T-helper 22 cell (primary cell): ENCODE measurements around the gene COL19A1.

Experiments
- DNase-seq: peaks from one replicate; pipeline ENCODE4 v3.0.0-alpha.2; 2020; ENCODE audit warnings: low read depth

The COL19A1 gene

GRCh38 chr6:70231311-70231710, 365.0 kb downstream of the COL19A1 start:
- DNase-seq = no peak

- DNase-seq = no peak
These were observed 368.3 kb downstream of the COL19A1 start for GRCh38 chr6:70234561-70235236.

- DNase-seq = no peak
These were observed 370.0 kb downstream of the COL19A1 start for GRCh38 chr6:70236343-70236742.

GRCh38 chr6:70241031-70241430, 374.7 kb downstream of the COL19A1 start:
- DNase-seq = no peak

- DNase-seq = no peak
These were observed 375.6 kb downstream of the COL19A1 start for GRCh38 chr6:70241991-70242420.

- DNase-seq = no peak
These were observed 379.8 kb downstream of the COL19A1 start for GRCh38 chr6:70246118-70246517.

- no peak for DNase-seq
These were observed 386.2 kb downstream of the COL19A1 start for GRCh38 chr6:70252604-70253003.

- DNase-seq = no peak
These were observed 387.6 kb downstream of the COL19A1 start for GRCh38 chr6:70253923-70254322.

- no peak for DNase-seq
These were observed 388.4 kb downstream of the COL19A1 start for GRCh38 chr6:70254784-70255183.

- DNase-seq = no peak
These were observed 391.5 kb downstream of the COL19A1 start for GRCh38 chr6:70257768-70258273.

- DNase-seq = no peak
These were observed 392.1 kb downstream of the COL19A1 start for GRCh38 chr6:70258483-70258882.
